ENCODE data around the gene MARCHF10. TPM values are rescaled to one million over a fixed set of nuclear protein-coding genes. Genes with fewer than 3 reads are reported as not detected.

MARCHF10 gene
- total and polyA plus RNA-seq, 2 donors (not counting 3 experiments of a cell fraction or from before 2014, with no cell fraction given) = 0.11 TPM; not detected in 1

DNA sequence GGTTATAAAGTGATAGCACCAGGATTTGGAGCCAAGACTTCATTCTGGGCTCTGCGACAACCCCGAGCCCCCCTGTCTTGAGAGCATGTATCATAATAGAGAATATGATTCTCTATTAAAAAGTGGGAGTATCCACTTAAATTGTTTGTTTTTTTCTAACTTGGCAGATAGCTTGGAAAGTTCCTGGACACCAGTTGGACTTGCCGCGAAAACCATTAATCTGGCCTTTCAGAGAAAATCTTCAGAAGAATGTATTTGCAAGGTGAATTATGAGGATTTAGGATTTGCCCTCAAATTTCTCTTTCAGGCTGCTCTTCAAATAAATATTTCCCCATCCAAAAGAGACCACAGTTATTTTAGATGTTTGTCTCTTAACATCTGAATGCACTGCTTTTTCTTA lies 53.5 kb downstream of the MARCHF10 start:
- Histone ChIP-seq H3K79me2 (ENCODE audit: control insufficient read depth, insufficient read depth, low read length) (no peaks in the 10 kb centered on the region), H3K4me1 (ENCODE audit: control insufficient read depth, extremely low read depth, insufficient read depth, low read length) (no peaks in the 10 kb centered on the region), H2AFZ (ENCODE audit: low read depth, low read length) (no peak overlapping the region), H3K9me1 (replicated peaks; ENCODE audit: control insufficient read depth, extremely low read depth, insufficient read depth, low read length) (no peaks in the 10 kb centered on the region), H3K36me3 (ENCODE audit: control insufficient read depth in 2 of 2, extremely low read depth in 1 of 2, insufficient read depth in 2 of 2, low read length in 2 of 2) (no peaks in the 10 kb centered on the region), H3K4me3 (replicated peaks in 1 of 3; ENCODE audit: insufficient read depth in 1 of 3, low read depth in 1 of 3, low read length in 3 of 3) (no peak overlapping the region), H3K9me3 (replicated peaks; ENCODE audit: control insufficient read depth, insufficient read depth, low read length) (no peaks in the 10 kb centered on the region), H3K9ac (replicated peaks; ENCODE audit: extremely low read depth, insufficient read depth, low read length) (no peak overlapping the region), H4K20me1 (replicated peaks; ENCODE audit: control insufficient read depth, extremely low read depth, insufficient read depth, low read length) (no peaks in the 10 kb centered on the region), H3K4me2 (ENCODE audit: insufficient read depth, low read length) (no peak overlapping the region), H3K27me3 (ENCODE audit: control insufficient read depth in 2 of 2, insufficient read depth in 2 of 2, low read length in 2 of 2) (no peaks in the 10 kb centered on the region), H3K27ac (ENCODE audit: insufficient read depth, low read depth, low read length) (no peak overlapping the region)
- DNase-seq (ENCODE audit: low read depth, low spot score) (no peak), FAIRE-seq (no peak)
- ChIA-PET POLR2A (no interaction called here), CTCF (interaction anchor here (1.2 kb wide), 1 partner anchor 10 kb away, joined by 3 read pairs; no protein-coding TSS in a partner anchor)
- intact Hi-C loops (cut with micrococcal nuclease) = no loop called here
- no TSS peak for BruUV-seq (replicated peaks)
- TF ChIP-seq CTCF (IDR thresholded peaks at IDR 0.05; ENCODE audit: extremely low read depth in 1 of 2, insufficient read depth in 1 of 2, low read depth in 1 of 2, low read length in 2 of 2) (no peak), MAX (IDR thresholded peaks at IDR 0.05; ENCODE audit: insufficient read depth, insufficient read length) (no peak), POLR2AphosphoS5 (IDR thresholded peaks at IDR 0.05; ENCODE audit: insufficient read depth, low read depth, low read length) (no peak), POLR2A (IDR thresholded peaks at IDR 0.05; ENCODE audit: low read depth, low read length) (no peak), MYC (IDR thresholded peaks at IDR 0.05; ENCODE audit: low read depth, low read length) (no peak), FOS (IDR thresholded peaks at IDR 0.05; ENCODE audit: borderline replicate concordance, insufficient read depth, low read length) (no peak), JUN (IDR thresholded peaks at IDR 0.05; ENCODE audit: borderline replicate concordance, insufficient read depth, insufficient read length, low read depth) (no peak), EZH2 (IDR thresholded peaks at IDR 0.05; ENCODE audit: borderline replicate concordance, low read depth, low read length, severe bottlenecking) (no peak), GATA2 (IDR thresholded peaks at IDR 0.05; ENCODE audit: insufficient read depth, insufficient read length, low read depth, low read length) (no peak)
- dilution Hi-C loops (cut with MboI; ENCODE audit: extremely low pct_ligation_motif_present, low sequenced_read_pairs) = no loop called here
